C4-2B (cell line): ENCODE data around the gene ABCG1.

Experiments
- H3K27ac ChIP-seq: fragments of 450-650 bp; 2 replicates; pipeline ENCODE4 v1.5.1; 2017
- ZFX ChIP-seq: fragments of 450-650 bp; IDR thresholded peaks from 2 replicates; pipeline ENCODE4 v1.6.1; 2017
- TF ChIP-seq, protein P1 (sequence below): fragments of 450-650 bp; conservative IDR thresholded peaks from 2 replicates; pipeline ENCODE4 v1.5.1; 2017; ENCODE audit warnings: mild to moderate bottlenecking

Gene ABCG1

DNA sequence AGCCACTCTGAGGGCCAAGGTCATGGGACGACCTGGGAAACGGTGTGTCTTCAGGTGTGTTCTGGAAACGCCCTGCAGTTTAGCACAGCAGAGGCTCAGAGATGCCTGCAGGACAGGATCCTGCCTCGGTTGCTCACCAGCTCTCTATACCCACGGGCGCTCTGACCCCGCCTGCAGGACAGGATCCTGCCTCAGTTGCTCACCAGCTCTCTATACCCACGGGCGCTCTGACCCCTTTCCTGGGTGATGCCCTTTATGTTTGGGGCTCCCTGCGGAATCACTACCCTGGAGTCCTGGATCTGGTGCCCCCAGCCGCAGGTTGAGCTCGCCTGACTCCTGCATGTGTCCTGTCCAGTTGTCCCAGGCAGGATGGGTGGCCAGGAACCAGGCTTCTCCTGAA lies 63.8 kb downstream of the ABCG1 start:
- TF ChIP-seq, protein P1, sequence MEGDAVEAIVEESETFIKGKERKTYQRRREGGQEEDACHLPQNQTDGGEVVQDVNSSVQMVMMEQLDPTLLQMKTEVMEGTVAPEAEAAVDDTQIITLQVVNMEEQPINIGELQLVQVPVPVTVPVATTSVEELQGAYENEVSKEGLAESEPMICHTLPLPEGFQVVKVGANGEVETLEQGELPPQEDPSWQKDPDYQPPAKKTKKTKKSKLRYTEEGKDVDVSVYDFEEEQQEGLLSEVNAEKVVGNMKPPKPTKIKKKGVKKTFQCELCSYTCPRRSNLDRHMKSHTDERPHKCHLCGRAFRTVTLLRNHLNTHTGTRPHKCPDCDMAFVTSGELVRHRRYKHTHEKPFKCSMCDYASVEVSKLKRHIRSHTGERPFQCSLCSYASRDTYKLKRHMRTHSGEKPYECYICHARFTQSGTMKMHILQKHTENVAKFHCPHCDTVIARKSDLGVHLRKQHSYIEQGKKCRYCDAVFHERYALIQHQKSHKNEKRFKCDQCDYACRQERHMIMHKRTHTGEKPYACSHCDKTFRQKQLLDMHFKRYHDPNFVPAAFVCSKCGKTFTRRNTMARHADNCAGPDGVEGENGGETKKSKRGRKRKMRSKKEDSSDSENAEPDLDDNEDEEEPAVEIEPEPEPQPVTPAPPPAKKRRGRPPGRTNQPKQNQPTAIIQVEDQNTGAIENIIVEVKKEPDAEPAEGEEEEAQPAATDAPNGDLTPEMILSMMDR, result no peak
- TF ChIP-seq ZFX, result no peak
- no peak overlapping the region for H3K27ac ChIP-seq

- no peak overlapping the region for H3K27ac ChIP-seq
- TF ChIP-seq, protein P1, result no peak
- no peak for TF ChIP-seq ZFX
These were observed 66.8 kb downstream of the ABCG1 start for GRCh38 chr21:42285569-42286245.

- TF ChIP-seq, protein P1, result no peak
- TF ChIP-seq ZFX, result no peak
- no peak overlapping the region for H3K27ac ChIP-seq
These were observed 67.5 kb downstream of the ABCG1 start for GRCh38 chr21:42286416-42286815.

DNA sequence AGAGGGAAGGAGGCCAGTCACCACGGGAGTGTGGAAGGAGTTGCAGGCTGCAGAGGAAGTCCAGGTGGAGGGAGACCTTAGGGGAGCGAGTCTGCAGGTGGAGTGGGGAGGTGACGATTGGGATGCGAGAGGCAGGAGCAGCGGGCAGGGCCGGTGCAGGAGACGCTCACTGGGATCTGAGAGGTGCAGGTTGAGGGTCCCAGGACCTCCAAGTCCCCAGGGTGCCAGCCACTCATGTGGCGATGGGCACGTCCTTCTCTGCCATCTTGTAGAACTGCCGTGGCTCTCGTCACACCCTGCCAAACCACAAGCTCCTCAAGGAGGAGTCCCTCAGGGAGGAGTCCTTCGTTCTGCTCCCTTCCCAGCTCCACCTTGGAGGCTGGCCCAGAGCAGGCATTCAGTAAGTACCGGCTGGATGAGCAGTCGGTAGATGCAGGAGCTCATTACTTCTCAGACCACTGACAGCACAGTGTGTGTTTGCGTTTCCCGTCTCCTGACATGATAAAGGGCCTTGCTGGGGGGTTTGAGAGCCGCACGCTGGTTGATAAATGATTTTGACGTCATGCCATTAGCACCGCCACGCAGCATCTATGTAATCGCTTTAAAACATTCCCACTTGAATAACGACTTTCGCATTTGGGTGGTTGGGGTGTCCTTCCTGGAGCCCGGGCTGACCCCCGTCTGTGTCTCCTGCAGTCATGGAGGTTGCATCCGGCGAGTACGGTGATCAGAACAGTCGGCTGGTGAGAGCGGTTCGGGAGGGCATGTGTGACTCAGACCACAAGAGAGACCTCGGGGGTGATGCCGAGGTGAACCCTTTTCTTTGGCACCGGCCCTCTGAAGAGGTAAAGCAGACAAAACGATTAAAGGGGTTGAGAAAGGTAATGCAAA lies 68.5 kb downstream of the ABCG1 start:
- no peak for TF ChIP-seq ZFX
- TF ChIP-seq, protein P1, result no peak
- no peak overlapping the region for H3K27ac ChIP-seq

DNA sequence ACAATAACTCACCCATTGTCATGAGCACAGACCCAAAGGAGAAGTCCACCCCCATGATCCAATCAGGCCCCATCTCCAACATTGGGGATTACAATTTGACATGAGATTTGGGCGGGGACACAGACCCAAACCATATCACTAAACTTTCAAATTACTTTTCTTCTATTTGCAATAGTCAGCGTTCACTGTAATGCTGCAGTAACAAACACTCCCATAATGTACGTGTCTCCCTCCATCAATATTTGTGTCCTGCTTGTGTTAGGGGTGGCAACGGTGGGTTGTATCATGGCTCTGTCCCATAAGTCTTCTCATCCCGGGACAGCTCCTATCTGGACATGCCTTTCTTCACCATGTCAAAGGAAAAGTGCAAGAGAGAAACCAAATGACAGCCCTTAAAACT lies 70.0 kb downstream of the ABCG1 start:
- no peak overlapping the region for H3K27ac ChIP-seq
- TF ChIP-seq ZFX, result no peak
- TF ChIP-seq, protein P1, result no peak

DNA sequence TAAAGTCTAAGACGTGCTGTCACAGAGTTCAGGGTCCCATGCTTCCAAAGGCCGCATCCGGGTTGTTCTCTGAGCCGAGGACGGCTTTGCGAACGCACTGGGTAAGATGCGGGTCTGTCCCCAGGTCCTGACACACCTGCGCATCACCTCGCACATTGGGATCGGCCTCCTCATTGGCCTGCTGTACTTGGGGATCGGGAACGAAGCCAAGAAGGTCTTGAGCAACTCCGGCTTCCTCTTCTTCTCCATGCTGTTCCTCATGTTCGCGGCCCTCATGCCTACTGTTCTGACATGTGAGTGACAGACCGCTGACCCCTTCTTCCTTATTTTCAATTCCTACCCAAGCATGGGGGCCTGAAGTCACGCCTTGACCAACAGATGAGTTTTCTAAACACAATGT lies 71.0 kb downstream of the ABCG1 start:
- TF ChIP-seq ZFX, result no peak
- TF ChIP-seq, protein P1, result no peak
- no peak overlapping the region for H3K27ac ChIP-seq

GRCh38 chr21:42290505-42290904 lies 71.6 kb downstream of the ABCG1 start:
- TF ChIP-seq, protein P1, result no peak
- no peak for TF ChIP-seq ZFX
- no peak overlapping the region for H3K27ac ChIP-seq
